Colon (tissue), 2 donors: Measurements from ENCODE around the gene DNAJB6.

Experiments
- FAIRE-seq: peaks from 2 replicates; lab custom pipeline; 2012; peaks lifted over from hg19 to GRCh38; lab: Jason Lieb, UNC
- donor health status: control.
- donor health status: control.

Gene DNAJB6

DNA sequence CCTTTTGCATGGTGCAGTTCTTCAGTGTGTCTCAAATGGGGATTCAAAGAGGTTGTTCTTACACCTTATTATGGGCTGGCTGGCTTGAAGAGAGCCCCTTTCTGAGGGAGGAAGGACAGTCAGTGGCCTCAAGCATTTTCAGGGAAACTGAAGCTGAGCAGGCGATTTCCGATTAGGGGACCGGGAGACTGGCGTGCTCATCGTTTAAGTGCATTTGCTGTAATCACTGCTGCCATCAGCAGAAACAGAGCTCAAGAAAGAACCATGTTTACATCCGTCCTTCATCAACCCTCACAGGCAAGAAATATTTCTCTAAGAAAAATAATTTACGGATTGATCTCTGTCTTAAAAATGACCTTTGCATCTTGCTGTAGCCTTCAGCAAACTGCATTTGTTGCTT lies 32.2 kb downstream of the DNAJB6 start:
- no peak for FAIRE-seq

DNA sequence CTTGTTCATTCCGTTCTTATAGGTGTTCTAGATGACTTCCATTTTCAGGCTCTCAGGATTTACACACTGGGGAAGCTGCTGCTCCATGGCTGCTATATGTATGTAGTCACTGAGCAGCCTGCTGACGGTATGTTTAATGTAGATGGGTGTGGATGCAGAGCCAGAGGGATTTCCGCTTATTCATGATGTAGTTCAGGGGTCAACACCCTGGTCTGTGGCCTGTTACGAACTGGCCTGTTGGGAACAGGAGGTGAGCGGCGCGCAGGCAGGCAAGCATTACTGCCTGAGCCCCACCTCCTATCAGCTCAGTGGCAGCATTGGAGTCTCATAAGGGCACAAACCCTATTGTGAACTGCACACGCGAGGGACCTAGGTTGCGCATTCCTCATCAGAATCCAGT lies 33.9 kb downstream of the DNAJB6 start:
- FAIRE-seq = no peak

DNA sequence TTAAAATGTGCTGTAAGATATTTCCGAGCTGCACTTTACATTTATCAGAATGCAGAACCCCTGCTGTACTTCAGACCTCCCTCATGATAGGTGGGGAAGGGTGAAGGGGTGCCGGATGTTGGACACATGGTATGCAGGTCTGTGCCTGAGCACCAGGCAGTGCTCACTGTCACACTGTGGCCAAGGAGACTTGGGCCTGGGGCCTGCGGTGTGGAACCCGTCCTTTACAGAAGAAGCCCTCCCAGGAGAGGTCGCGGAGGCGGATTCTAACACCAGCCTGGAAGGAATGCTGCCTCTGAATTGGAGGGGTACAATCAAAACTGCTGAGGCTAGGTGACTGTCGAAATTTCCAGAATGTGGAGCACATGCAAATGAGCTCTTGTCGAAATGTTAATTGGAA lies 34.5 kb downstream of the DNAJB6 start:
- no peak for FAIRE-seq

DNA sequence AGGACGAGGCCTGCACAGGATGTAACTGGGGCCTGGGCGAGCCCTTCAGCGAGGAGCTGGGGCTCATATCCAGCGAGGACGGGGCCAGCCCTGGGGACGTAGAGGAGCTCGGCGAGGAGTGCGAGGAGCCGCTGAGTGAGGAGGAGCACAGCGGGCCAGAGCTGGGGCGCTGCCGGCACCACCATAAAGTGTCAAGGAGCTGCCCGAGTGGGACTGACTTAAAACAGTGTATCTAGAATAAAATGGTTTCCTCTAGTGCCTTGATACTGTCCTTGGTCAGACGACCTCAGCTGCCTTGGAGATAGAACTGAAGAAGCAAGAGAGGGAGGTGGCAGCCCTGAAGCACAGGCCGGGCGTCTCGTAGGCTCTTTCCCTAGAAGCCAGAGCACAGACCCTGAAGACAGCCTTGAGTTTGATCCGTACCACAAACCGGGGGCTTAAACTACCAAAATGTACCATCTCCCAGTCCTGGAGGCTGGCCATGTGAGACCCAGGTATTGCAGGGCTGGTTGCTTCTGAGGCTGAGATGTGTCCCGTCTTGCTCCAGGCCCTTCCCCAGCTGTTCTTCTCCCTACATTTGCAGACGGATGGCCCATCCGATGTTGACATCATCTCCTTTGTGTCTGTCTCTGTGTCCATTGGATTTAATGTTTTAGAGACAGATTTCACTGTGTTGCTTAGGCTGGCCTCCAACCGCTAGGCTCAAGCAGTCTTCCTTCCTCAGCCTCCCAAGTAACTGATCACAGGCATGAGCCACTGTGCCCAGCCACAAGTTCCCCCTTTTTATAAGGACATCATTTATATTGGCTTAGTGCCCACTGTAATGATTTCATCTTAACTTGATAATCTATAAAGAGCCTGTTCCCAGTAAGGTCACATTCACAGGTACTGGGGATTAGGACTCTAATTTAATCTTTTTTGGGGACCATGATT lies 35.8 kb downstream of the DNAJB6 start:
- FAIRE-seq = no peak

DNA sequence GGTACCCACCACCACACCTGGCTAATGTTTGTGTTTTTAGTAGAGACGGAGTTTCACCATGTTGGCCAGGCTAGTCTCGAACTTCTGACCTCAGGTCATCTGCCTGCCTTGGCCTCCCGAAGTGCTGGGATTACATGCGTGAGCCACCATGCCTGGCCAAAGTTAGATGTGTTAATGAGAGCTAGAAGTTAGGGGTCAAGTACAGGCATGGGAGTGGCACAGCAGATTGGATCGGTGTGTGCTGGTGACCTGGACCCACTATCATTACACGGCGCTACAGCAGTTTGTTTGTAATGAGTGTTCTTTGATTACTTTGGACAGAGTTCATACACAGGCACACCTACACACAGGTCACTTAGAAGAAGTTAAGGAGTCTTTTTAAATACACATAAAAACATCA lies 36.7 kb downstream of the DNAJB6 start:
- FAIRE-seq = no peak

DNA sequence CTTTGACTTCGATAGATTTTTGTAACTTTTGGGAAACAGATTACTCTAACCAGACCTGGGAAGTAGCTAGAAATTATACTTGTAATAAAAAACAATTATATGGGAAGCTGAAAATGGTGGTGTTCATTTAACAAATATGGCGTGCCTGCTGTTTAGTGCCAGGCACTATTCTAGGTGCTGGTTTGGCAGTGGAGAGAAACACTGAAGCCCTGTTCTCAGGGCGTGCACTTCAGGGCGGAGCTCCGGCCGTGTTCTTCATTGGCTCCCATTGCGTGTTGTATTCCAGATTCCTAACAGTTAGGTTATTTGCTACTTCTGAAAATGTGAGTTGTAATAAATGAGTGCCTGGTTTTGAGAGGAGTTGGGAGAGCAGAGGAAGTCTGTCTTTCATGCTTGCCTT lies 38.6 kb downstream of the DNAJB6 start:
- FAIRE-seq = no peak

DNA sequence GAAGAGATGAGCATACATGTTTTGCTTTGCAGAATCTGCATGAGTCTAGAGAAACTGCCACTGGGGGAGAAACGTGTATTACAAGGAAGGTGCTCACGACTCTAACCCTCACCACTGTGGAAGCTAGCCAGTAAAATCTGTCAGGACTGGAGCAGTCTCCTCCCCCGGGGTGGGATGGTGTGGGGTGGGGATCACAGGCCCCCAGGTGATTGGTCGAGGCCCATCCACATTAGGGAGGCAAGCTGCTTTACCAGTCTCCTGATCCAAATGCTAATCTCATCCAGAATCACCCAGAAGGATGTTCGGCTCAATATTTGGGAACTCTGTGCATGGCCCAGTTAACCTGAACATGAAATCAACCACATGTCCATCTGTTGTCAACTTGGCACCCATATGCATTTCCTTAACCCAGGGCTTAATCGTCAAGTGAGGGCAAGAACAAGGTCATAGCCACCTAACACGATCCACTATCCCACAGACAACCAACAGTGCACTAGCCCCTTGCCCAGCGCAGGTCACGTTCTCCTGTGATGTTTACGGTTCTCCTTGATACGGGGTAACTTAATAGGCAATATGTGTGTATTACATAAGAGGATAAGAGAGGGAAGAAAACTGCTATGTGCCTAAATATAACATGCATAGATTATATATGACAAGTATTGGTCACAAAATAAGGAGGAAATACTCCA lies 40.8 kb downstream of the DNAJB6 start:
- FAIRE-seq = no peak

DNA sequence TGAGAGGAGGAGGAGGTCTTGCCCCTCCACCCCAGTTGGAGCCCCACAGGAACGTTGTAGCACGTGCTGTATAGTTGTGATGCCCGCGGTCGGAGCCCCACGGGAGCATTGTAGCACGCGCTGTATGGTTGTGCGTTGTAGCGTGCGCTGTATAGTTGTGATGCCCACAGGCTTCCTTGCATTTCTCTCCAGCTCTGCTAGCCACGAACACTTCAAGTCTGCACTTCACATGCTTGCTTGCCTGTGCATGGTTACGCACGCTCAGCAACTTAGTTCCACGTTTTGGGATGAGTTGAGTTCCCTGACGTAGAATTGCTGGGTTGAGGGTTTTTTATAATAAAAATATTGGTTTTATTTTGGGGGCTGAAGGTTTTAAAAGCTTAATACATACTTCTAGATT lies 41.6 kb downstream of the DNAJB6 start:
- no peak for FAIRE-seq

DNA sequence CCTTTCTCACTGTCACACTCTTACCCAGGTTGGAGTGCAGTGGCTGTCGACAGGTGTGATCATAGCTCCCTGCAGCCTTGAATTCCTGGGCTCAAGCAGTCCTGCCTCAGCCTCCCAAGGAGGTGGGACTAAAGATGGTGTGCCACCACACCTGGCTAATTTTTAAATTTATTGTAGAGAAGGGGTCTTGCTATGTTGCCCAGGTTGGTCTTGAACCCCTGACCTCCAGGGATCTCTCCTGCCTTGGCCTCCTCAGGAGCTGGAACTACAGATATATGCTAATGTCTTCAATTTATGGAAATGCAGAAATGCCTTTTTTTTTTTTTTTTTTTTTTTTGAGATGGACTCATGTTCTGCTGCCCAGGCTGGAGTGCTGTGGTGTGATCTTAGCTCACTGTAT lies 42.7 kb downstream of the DNAJB6 start:
- no peak for FAIRE-seq

DNA sequence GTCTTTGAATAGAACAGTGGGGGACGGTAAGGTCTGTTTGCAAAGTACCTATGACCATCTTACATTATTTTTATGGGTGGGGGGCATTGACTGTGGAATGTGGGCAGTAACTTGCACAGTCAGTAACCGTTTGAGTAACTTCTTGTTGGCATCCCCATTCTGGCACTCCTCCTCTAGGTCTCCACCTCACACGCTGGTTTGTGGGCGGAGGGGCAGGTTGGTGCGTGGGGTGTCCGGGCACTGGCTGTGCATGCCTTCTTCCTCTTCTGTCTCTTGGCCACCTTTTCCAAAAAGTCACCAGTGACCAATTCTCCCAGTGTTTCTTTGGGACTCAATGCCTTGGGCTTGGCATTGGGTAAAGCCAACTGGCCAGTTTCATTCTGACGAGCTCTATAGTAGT lies 43.6 kb downstream of the DNAJB6 start:
- no peak for FAIRE-seq

DNA sequence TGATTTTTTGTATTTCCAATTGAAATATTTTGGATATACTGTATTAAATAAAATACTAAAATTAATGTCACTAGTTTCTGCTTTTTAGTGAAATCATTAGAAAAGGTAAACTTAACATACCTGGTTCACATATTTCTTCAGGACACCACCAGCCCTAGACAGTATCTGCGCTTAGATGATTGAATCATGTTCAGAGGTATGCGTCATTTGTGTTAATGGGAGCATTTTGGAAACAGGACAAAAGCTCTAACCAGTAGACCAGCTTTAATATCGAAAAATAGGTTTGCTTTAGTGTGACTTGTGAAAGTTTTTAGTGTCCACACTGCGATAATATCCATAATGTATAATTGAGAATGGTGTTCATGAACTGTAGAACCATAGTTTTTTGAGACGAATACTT lies 47.1 kb downstream of the DNAJB6 start:
- FAIRE-seq = no peak

DNA sequence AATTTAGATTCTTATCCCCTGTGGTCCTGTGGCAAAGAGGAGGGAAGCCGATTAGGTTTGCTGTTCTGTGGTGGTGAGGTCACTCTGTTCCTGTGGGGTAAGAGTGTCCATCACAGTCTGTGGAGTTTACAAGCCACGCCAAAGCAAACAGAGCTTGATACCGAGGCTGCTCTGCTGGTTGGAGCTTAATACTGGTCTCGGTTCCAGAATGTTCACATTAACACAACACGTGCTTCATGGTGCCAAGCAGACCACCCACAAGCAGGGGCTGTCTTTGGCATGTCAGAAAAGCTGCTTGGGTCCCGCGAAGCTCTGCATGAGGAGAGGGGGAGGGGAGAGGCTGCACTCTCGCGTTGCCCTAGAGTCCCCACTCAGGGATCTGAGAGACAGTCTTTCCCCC lies 47.5 kb downstream of the DNAJB6 start:
- no peak for FAIRE-seq

DNA sequence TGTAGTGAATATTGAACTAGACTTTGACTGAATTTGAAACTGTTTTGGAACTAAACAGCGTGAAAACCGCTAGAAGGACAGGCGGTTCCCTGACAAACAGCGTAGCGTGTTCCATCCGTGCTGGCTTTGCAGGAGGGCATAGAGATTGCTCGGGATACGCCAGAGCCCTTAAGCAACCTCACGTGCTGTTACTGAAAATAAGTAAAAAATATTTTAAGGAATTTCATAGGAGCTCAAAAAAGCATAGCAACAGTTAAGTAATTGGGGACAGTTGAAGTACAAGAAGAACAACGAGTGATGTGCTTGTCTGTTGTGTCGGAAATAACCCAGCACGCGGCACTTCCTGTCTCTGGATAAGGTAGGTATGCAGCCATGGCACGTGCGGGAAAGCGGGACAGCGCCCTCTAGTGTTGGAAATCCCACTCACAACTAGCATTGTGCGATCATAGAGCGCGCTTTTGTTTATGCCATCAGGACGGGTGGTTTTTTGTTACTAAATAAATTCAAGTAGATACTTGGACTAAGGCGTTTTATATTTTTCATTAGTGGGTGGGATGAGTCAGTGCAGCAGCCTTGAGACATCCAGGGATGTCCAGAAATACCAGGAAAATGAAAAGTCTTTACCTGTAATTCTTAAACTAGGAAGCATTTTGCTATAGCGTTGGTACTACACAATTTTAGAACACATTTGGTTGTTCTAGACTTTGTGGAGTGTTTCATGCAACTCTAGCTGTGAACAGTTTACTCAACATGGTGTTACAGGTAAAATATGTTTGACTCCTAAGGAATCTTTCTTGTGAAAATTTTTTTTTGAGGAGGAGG lies 50.4 kb downstream of the DNAJB6 start:
- no peak for FAIRE-seq

DNA sequence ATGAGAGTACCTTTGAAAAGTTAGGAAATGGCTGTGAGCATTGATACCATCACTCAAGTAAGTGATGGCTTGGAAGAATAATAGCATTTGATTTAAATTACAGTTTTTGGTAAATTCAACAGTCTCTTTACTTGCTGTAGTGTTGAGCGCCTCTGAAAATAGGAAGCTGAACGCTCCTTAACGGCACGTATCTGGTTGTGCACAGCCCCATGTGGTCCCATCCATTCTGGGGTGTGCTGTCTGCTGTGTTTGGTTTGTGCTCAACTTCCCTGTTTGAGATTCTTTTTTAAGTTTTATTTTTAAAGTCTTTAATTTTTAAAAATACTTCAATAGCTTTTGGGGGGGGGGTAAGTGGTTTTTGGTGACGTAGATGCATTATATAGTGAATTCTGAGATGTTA lies 51.5 kb downstream of the DNAJB6 start:
- FAIRE-seq = no peak

DNA sequence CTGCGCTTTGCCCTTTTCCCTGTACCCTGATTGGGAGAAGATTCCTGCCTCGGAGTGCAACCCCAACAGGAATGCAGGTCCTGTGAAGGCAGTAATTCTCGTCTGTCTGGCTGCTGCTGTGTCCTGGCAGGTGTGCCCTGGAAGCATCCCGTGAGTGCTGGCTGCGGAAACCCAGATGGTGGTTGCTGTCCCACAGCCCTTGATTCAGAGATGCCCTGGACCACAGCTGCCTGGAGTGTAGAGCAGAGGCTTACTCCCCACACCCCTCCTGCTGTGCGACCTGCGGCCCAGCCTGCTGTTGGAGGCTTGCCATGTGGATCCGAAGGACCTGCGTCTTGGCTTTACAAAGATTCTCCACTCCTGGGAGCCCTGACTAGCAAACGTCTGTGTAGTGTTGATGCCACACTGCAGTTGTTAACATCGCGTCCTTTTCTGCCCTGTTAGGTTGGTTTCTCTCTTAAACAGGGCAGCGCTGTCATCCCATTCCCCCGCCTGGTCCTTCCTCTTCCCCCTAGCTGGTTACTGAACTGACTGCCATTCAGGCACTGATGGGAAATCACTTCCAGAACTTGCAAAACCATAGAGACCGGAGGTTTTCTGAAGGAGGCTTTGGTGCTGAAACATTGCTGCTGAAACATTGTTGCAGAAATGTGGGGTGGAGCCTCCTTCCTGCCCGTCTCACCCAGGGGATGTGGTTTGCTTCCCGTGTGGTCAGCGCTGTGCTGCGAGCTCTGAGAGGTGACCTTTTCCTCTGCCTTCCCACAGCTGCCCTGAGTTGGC lies 53.3 kb downstream of the DNAJB6 start:
- FAIRE-seq = no peak

DNA sequence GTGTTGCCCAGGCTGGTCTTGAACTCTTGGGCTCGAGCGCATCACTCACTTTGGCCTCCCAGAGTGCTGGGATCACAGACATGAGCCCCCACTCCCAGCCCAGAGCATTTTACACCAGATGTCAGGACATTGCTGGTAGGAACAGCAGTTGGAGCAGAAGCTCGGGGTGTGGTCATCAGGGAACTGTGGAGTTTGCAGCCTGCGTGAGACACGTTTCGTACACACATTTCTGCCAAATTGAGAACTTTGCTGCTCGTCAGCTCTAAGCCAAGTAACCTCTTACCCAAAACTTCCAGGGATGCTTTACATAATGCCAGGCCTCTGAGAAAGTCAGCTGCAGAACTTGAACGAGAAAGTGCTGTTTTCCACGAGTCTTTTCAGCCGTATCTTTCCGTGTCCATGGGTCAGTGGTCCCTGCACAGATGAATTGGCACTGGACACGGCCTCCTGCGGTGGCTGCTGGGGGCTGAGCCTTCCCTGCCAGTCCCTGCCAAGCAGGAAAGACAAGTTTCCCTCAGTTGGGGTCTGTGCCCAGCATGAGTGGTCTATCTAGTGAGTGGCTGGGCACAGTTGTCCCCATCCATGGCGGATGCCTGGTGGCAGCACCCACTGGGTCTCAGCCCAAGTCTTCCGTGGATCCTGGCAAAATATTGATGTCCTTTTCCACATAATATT lies 54.4 kb downstream of the DNAJB6 start:
- FAIRE-seq = no peak

DNA sequence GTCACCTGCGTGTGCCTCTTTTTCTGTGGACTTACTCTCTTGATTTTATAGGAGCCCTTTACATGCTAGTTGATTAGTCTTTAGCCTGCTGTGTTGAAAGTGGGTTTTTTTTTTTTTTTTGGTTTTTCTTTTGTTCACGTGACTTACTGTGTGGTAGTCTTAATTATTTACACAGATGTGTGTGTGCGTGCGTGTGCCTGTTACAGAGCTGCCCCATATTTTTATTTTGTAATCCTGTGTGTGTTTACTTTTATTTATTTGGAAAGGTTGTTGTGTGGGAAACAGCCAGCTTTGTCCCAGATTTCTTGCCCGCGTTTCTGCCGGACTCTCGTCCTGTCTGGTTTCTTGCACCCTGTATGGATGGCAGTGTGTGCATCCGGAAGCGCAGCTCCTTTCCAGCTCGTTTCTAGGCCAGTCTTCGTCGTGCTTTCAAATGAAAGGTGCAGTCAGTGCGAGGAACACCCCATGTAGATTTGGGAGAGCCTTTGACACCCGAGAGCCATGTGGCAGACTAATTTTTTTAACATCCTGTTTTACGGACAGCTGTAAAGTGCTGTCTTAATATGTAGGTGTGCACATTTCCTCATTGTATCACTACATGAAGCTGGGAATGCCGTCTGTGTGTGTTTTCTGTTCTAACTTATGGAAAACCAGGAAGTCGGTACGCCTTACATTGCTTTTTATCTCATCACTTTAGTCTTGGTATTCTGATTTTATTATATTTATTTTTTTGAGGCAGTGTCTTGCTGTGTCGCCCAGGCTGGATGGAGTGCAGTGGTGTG lies 55.6 kb downstream of the DNAJB6 start:
- no peak for FAIRE-seq

DNA sequence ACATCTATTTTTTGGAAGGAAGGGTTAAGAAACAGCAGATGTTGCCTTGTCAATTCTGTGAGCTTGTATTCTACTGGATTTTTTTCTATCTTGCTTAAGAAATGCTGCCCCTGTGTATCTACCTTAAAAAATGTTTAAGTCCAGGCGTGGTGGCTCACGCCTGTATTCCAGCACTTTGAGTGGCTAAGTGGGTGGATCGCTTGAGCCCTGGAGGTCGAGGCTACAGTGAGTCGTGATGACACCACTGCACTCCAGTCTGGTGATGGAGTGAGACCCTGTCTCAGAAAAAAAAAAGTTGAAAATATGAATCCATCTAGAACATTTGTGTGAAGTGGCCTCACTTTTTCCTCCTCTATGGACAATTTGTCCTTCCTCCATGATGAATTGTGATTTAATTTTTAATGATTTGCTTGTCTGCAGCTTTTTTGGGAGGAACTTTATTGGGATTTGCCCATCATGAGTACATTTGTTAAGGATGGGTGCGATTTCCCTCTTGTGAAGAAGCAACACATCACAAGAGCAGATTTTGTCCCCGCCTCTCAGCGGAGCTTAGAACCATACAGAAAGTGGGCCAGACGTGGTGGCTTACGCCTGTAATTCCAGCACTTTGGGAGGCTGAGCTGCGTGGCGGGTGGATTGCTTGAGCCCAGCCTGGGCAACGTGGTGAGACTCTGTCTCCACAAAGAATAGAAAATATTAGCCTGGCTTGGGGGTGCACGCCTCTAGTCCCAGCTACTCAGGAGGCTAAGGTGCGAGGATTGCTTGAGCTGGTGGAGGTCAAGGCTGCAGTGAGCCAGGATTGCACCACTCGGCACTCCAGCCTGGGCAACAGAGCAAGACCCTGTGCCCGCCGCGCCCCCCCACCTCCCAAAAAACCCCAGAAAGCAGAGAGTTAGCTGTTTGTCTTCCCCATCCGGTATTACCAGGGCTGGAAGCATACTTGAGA lies 57.7 kb downstream of the DNAJB6 start:
- no peak for FAIRE-seq

DNA sequence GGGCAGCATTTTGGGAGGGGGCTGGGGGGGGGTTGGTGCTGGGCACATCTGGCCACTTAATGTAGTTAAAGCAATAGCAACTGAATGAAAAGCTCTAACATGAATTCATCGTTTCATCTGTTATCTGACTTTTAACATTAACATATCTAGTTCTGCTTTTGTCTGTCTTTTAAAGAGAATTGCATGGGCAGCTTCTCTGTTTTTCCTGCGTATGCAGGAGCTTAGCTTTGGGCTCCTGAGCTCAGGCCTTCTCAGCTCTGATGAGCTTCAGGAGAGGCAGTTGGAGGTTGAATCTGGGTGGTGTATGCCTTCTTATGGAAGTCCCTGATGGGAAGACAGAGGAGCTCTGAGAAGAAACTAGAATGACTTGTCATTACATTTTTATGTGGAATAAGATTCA lies 58.4 kb downstream of the DNAJB6 start:
- FAIRE-seq = no peak
